K562 (cell line): Measurements from ENCODE around the gene PCBP3. TPM values are rescaled to one million over a fixed set of nuclear protein-coding genes. Genes with fewer than 3 reads are reported as not detected.

Experiments used
- ATAC-seq: fragments of 200-7000 bp; cut with Tn5 transposase; 3 replicates; pipeline ENCODE4 v1.9.1; 2020; ENCODE audit warnings: moderate library complexity
- BruUV-seq: library from RNA; stranded (reverse); fragments of 400-500 nt; replicated peaks from 2 replicates; lab custom pipeline; 2021; lab: Mats Ljungman, UMichigan
- CTCF ChIA-PET: fragments of 300-600 bp; formaldehyde crosslinking; extraction: SDS; loops from one replicate; lab custom pipeline; 2021; ENCODE audit warnings: low intra/inter-chr PET ratio; lab: Yijun Ruan, JAX
- POLR2A ChIA-PET: fragments of 300-600, 350-650 bp; sonication (Branson Sonifier 250); formaldehyde crosslinking; extraction: SDS; loops from one replicate; lab custom pipeline; 2021; ENCODE audit warnings: antibody characterized with exemption, inconsistent platforms; lab: Yijun Ruan, JAX
- DNase-seq, 4 experiments: peaks; one replicate each; pipeline versions ENCODE4 v3.0.0 to v3.0.0-alpha.2; 2011 to 2018; ENCODE audit warnings: low spot score in 3 of 4, mixed read lengths in 3 of 4; ENCODE audit errors: extremely low read depth in 1 of 4
- FAIRE-seq: peaks from 2 replicates; lab custom pipeline; 2011; peaks lifted over from hg19 to GRCh38; lab: Jason Lieb, UNC
- H2AFZ ChIP-seq: 2 replicates; pipeline ENCODE4 v1.6.0; 2011; ENCODE audit warnings: low read depth, low read length, control low read depth, inconsistent platforms
- H3K27ac ChIP-seq: fragments of 200-600 bp; 3 replicates; pipeline ENCODE4 v1.8.0; 2011; ENCODE audit warnings: low read depth, mild to moderate bottlenecking, control low read depth, inconsistent platforms, low read length, moderate library complexity, mixed read lengths; ENCODE audit errors: extremely low read depth
- H3K27me3 ChIP-seq, 2 experiments: fragments of 300-600 bp in 1 of 2; 2 replicates in 1 of 2; 3 replicates in 1 of 2; pipeline versions ENCODE4 v1.6.0 to v1.8.0; 2011; ENCODE audit warnings: inconsistent platforms in 2 of 2, low read length in 2 of 2, mild to moderate bottlenecking in 1 of 2, mixed read lengths in 1 of 2, moderate library complexity in 1 of 2; ENCODE audit not compliant: control insufficient read depth in 2 of 2, insufficient read depth in 2 of 2
- H3K36me3 ChIP-seq: fragments of 300-600 bp; 3 replicates; pipeline ENCODE4 v1.8.0; 2011; ENCODE audit warnings: mild to moderate bottlenecking, low read length, inconsistent platforms; ENCODE audit not compliant: control insufficient read depth, insufficient read depth
- H3K4me1 ChIP-seq, 2 experiments: fragments of 200-600 bp in 1 of 2; replicated peaks in 1 of 2; 2 replicates in 1 of 2; 3 replicates in 1 of 2; pipeline versions ENCODE4 v1.5.1 to v1.8.0; 2011; ENCODE audit warnings: inconsistent platforms in 2 of 2, low read length in 2 of 2, mild to moderate bottlenecking in 1 of 2, mixed read lengths in 1 of 2, moderate library complexity in 1 of 2; ENCODE audit not compliant: control insufficient read depth in 2 of 2, insufficient read depth in 2 of 2
- H3K4me2 ChIP-seq: 2 replicates; pipeline ENCODE4 v1.6.1; 2011; ENCODE audit warnings: low read length, control low read depth, inconsistent platforms, mixed read lengths; ENCODE audit not compliant: insufficient read depth
- H3K4me3 ChIP-seq: fragments of 200-600 bp; sonication (generic), shearing (Covaris generic); 2 replicates; pipeline ENCODE4 v1.5.1; 2016; ENCODE audit warnings: control low read depth, inconsistent platforms
- H3K79me2 ChIP-seq: fragments of 200-600 bp; 3 replicates; pipeline ENCODE4 v1.8.0; 2011; ENCODE audit warnings: low read length, inconsistent platforms; ENCODE audit not compliant: control insufficient read depth, insufficient read depth
- H3K9ac ChIP-seq, 2 experiments: 2 replicates each; pipeline versions ENCODE4 v1.6.0 to v1.6.1; 2011; ENCODE audit warnings: low read depth in 2 of 2, low read length in 2 of 2, control low read depth in 1 of 2, inconsistent platforms in 1 of 2, mild to moderate bottlenecking in 1 of 2, mixed read lengths in 1 of 2; ENCODE audit not compliant: insufficient read depth in 1 of 2
- H3K9me1 ChIP-seq: one replicate; pipeline ENCODE4 v1.6.0; 2011; ENCODE audit warnings: inconsistent platforms, mild to moderate bottlenecking, low read length, moderate library complexity; ENCODE audit not compliant: control insufficient read depth, insufficient read depth
- H3K9me3 ChIP-seq: replicated peaks from 2 replicates; pipeline ENCODE4 v1.5.1; 2011; ENCODE audit warnings: low read depth, low read length, inconsistent platforms; ENCODE audit not compliant: control insufficient read depth, insufficient read depth
- H4K20me1 ChIP-seq: replicated peaks from 2 replicates; pipeline ENCODE4 v1.6.1; 2011; ENCODE audit warnings: low read length, inconsistent platforms, mixed read lengths; ENCODE audit not compliant: control insufficient read depth, insufficient read depth
- FOS ChIP-seq: IDR thresholded peaks from 3 replicates; pipeline ENCODE4 v1.6.1; 2011; ENCODE audit not compliant: insufficient read length; ENCODE audit errors: extremely low read depth
- FOXP1 ChIP-seq: sonication (generic); formaldehyde crosslinking; IDR thresholded peaks from 2 replicates; pipeline ENCODE4 v1.8.0; 2022; ENCODE audit warnings: mild to moderate bottlenecking, missing genetic modification reagents
- HNRNPH1 ChIP-seq: fragments of 200-400 bp; formaldehyde crosslinking; optimal IDR thresholded peaks from 2 replicates; pipeline ENCODE3; 2017; ENCODE audit warnings: low read depth, mild to moderate bottlenecking, low read length, moderate library complexity
- KAT7 ChIP-seq: sonication (generic); formaldehyde crosslinking; IDR thresholded peaks from 2 replicates; pipeline ENCODE4 v1.8.0; 2022; ENCODE audit warnings: missing genetic modification reagents, mild to moderate bottlenecking, borderline replicate concordance
- WGBS: fragments of 100-300 bp; shearing (Covaris generic); methylation state at CpG from one replicate; pipeline ENCODE4 v1.1.6; 2016; ENCODE audit warnings: low coverage, mixed read lengths; ENCODE audit not compliant: insufficient coverage; ENCODE audit errors: missing lambda C conversion rate; 5-methylcytosine and 5-hydroxymethylcytosine counted together
- in situ Hi-C: fragments of 300-500 bp; cut with MboI; formaldehyde crosslinking; loops from 4 replicates; pipeline ENCODE4 v1.15.0; 2018; ENCODE audit warnings: inconsistent platforms, mixed read lengths
- intact Hi-C: fragments of 100-400 bp; cut with micrococcal nuclease; formaldehyde crosslinking; loops from 2 replicates; pipeline ENCODE4 v1.14.2; 2022
- polyA plus RNA-seq, 8 experiments: library from polyadenylated mRNA; depleted of rRNA in 4 of 8; stranded (reverse) in 5 of 8; unstranded in 3 of 8; fragments of >200 nt; fragmentation: Nextera tagmentation in 2 of 8; fragmentation: Illumina TruSeq in 1 of 8; extraction: Ambion mirVana in 2 of 8; extraction: Trizol in 1 of 8; gene quantifications; 2 replicates each; pipeline versions ENCODE4 v1.2.1 to v1.2.3, GENCODE V29; 2011 to 2014; ENCODE audit warnings: inconsistent platforms in 1 of 8, missing spikeins in 1 of 8
- total RNA-seq, 7 experiments: library from RNA; depleted of rRNA in 6 of 7; stranded (reverse); fragments of >200 nt in 6 of 7; fragmentation: Illumina TruSeq in 2 of 7; extraction: Trizol in 2 of 7; gene quantifications; 2 replicates each; pipeline versions ENCODE4 v1.2.1 to v1.2.3, GENCODE V29; 2011 to 2021; ENCODE audit warnings: low replicate concordance in 1 of 7
- TF ChIP-seq, protein P1 (sequence below): fragments of 200-600 bp; sonication (generic); IDR thresholded peaks from one replicate; pipeline ENCODE4 v1.6.1; 2012; ENCODE audit warnings: mild to moderate bottlenecking, low read depth, low read length, inconsistent platforms

The PCBP3 gene
- total and polyA plus RNA-seq, 9 of the 15 experiments (the other 6 are each of a cell fraction or from before 2014, with no cell fraction given): 0.18 TPM; not detected in 8

GRCh38 chr21:45861156-45861870, 217.8 kb downstream of the PCBP3 start:
- CTCF ChIA-PET: no interaction called here
- TF ChIP-seq, protein P1, sequence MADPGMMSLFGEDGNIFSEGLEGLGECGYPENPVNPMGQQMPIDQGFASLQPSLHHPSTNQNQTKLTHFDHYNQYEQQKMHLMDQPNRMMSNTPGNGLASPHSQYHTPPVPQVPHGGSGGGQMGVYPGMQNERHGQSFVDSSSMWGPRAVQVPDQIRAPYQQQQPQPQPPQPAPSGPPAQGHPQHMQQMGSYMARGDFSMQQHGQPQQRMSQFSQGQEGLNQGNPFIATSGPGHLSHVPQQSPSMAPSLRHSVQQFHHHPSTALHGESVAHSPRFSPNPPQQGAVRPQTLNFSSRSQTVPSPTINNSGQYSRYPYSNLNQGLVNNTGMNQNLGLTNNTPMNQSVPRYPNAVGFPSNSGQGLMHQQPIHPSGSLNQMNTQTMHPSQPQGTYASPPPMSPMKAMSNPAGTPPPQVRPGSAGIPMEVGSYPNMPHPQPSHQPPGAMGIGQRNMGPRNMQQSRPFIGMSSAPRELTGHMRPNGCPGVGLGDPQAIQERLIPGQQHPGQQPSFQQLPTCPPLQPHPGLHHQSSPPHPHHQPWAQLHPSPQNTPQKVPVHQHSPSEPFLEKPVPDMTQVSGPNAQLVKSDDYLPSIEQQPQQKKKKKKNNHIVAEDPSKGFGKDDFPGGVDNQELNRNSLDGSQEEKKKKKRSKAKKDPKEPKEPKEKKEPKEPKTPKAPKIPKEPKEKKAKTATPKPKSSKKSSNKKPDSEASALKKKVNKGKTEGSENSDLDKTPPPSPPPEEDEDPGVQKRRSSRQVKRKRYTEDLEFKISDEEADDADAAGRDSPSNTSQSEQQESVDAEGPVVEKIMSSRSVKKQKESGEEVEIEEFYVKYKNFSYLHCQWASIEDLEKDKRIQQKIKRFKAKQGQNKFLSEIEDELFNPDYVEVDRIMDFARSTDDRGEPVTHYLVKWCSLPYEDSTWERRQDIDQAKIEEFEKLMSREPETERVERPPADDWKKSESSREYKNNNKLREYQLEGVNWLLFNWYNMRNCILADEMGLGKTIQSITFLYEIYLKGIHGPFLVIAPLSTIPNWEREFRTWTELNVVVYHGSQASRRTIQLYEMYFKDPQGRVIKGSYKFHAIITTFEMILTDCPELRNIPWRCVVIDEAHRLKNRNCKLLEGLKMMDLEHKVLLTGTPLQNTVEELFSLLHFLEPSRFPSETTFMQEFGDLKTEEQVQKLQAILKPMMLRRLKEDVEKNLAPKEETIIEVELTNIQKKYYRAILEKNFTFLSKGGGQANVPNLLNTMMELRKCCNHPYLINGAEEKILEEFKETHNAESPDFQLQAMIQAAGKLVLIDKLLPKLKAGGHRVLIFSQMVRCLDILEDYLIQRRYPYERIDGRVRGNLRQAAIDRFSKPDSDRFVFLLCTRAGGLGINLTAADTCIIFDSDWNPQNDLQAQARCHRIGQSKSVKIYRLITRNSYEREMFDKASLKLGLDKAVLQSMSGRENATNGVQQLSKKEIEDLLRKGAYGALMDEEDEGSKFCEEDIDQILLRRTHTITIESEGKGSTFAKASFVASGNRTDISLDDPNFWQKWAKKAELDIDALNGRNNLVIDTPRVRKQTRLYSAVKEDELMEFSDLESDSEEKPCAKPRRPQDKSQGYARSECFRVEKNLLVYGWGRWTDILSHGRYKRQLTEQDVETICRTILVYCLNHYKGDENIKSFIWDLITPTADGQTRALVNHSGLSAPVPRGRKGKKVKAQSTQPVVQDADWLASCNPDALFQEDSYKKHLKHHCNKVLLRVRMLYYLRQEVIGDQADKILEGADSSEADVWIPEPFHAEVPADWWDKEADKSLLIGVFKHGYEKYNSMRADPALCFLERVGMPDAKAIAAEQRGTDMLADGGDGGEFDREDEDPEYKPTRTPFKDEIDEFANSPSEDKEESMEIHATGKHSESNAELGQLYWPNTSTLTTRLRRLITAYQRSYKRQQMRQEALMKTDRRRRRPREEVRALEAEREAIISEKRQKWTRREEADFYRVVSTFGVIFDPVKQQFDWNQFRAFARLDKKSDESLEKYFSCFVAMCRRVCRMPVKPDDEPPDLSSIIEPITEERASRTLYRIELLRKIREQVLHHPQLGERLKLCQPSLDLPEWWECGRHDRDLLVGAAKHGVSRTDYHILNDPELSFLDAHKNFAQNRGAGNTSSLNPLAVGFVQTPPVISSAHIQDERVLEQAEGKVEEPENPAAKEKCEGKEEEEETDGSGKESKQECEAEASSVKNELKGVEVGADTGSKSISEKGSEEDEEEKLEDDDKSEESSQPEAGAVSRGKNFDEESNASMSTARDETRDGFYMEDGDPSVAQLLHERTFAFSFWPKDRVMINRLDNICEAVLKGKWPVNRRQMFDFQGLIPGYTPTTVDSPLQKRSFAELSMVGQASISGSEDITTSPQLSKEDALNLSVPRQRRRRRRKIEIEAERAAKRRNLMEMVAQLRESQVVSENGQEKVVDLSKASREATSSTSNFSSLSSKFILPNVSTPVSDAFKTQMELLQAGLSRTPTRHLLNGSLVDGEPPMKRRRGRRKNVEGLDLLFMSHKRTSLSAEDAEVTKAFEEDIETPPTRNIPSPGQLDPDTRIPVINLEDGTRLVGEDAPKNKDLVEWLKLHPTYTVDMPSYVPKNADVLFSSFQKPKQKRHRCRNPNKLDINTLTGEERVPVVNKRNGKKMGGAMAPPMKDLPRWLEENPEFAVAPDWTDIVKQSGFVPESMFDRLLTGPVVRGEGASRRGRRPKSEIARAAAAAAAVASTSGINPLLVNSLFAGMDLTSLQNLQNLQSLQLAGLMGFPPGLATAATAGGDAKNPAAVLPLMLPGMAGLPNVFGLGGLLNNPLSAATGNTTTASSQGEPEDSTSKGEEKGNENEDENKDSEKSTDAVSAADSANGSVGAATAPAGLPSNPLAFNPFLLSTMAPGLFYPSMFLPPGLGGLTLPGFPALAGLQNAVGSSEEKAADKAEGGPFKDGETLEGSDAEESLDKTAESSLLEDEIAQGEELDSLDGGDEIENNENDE: no peak
- TF ChIP-seq FOXP1 (CRISPR knock-in tag) (no peak), FOS (no peak), KAT7 (CRISPR knock-in tag) (no peak), HNRNPH1 (no peak)

More at GRCh38 chr21:45861156-45861870, 217.8 kb downstream of the PCBP3 start:
- intact Hi-C loops: no loop called here
- Histone ChIP-seq H3K9me3 (no peaks in the 10 kb centered on the region), H3K4me1 (no peaks in the 10 kb centered on the region), H4K20me1 (peaks cover 10% of the 10 kb centered on the region), H3K27ac (no peak overlapping the region), H3K4me3 (no peak overlapping the region), H3K79me2 (no peaks in the 10 kb centered on the region), H3K9me1 (no peaks in the 10 kb centered on the region), H3K9ac (no peak overlapping the region), H3K4me2 (no peak overlapping the region), H3K36me3 (no peaks in the 10 kb centered on the region), H3K27me3 (peaks cover 65 to 78% of the 10 kb centered on the region in 2 experiments), H2AFZ (no peak overlapping the region)
- ATAC-seq: no peak
- no peak for DNase-seq
- POLR2A ChIA-PET: interaction anchor here (0.5 kb wide), 1 partner anchor 747 kb away, joined by 3 read pairs; no protein-coding TSS in a partner anchor
- WGBS: under 1% methylated on average over 14 of the region's 14 CpGs
- in situ Hi-C loops: no loop called here
- no peak for FAIRE-seq
- BruUV-seq: no TSS peak
